Cardiac fibroblast (primary cell): ENCODE results near the gene ABCG2.

ENCODE experiments used
- DNase-seq, 2 donors: peaks; one replicate each; pipeline versions ENCODE4 v3.0.0 to v3.0.0-alpha.2; 2010; ENCODE audit warnings: low read depth in 2 of 2
- H3K4me3 ChIP-seq, 2 donors: replicated peaks in 1 of 2; 1 replicate in 1 of 2; 2 replicates in 1 of 2; pipeline ENCODE4 v1.5.1; 2011; ENCODE audit warnings: low read depth in 2 of 2, low read length in 2 of 2, mild to moderate bottlenecking in 2 of 2, moderate library complexity in 1 of 2
- CTCF ChIP-seq: IDR thresholded peaks from one replicate; pipeline ENCODE4 v1.5.1; 2011; ENCODE audit warnings: low read depth, mild to moderate bottlenecking, low read length, inconsistent platforms

The ABCG2 gene

GRCh38 chr4:88101165-88101564 is 57.3 kb downstream of the ABCG2 start:
- TF ChIP-seq CTCF = no peak
- DNase-seq = no peak
- no peak overlapping the region for H3K4me3 ChIP-seq

DNA sequence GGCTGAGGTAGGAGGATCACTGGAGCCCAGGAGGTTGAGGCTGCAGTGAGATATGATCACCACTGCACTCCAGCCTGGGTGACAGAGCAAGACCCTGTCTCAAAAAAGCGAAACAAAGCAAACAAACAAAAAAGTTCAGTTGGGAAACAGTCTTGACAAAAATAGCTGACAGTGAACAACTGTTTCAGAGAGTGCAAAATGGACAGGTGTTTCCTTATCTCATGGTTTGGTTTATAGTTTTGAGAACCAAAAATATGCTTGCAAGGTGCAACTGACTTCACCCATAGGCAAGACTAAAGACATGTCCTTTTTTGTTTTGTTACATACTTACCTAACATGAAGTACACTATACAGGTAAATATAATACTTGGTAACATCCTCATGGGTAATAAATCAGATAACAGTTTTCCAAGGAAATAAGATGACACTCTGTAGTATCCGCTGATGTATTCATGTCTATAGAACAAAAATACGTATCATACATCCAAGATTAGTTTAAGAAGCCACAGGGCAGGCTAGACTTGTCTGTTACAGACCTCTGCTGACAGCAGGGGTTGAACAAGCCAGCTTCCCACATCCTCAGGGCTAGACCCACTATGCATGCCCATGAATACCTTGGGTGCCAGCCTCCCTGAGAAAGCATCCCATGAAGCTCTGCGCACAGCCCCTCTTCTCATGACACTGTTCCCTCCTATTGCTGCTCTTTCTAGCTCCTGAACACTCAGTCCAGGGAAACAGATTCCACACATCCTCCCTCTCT is 59.3 kb downstream of the ABCG2 start:
- H3K4me3 ChIP-seq = no peak overlapping the region
- no peak for TF ChIP-seq CTCF
- DNase-seq = no peak

- no peak for DNase-seq
- TF ChIP-seq CTCF = no peak
- no peak overlapping the region for H3K4me3 ChIP-seq
Measured at GRCh38 chr4:88097781-88098180, 60.7 kb downstream of the ABCG2 start.

DNA sequence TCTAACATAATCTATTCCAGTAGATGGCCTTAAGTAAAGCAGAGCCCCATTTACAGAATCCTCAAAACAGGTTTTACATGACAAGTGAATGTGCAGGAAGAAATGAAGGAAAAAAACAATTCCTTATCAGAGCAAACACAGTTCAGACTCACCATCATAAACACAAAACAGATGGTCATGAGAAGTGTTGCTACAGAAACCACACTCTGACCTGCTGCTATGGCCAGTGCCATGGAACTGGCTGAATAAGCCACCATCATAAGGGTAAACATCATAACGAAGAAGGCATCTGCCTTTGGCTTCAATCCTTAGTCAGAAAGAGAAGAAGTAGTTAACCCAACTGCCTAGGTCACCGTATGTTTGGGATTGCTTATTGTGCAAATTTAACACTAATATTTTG is 61.1 kb downstream of the ABCG2 start:
- no peak overlapping the region for H3K4me3 ChIP-seq
- no peak for DNase-seq
- no peak for TF ChIP-seq CTCF

GRCh38 chr4:88093874-88094273 is 64.6 kb downstream of the ABCG2 start:
- no peak for TF ChIP-seq CTCF
- DNase-seq = no peak
- H3K4me3 ChIP-seq = no peak overlapping the region

DNA sequence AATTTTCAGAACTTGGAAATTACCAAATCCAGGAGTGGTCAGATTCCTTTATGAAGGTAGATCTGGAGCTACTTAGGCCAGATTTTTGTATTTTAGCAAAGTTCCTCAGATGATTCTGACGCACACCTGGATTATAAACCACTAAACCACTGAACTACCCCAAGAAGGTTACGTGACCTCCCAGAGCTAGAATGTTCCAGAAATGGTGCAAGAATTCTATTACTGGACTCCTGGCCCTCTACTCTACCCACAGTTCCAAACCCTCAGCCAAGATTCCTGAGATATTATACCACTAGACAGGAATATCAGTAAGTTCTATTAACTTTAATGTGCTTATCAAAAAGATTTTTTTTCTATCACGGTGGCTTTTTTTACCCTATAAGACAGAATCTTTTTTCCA is 67.1 kb downstream of the ABCG2 start:
- no peak for TF ChIP-seq CTCF
- no peak for DNase-seq
- H3K4me3 ChIP-seq = no peak overlapping the region

- DNase-seq = no peak
- TF ChIP-seq CTCF = no peak
- no peak overlapping the region for H3K4me3 ChIP-seq
Measured at GRCh38 chr4:88090898-88091297, 67.5 kb downstream of the ABCG2 start.
